GM18873 (cell line): ENCODE measurements around the gene DPH6.
A peak's percentile ranks its signal among the peaks of the same experiment; 100 is the strongest.

Source experiments
- ATAC-seq: cut with Tn5 transposase; IDR thresholded peaks from one replicate; pipeline ENCODE4 v1.9.1; 2021; ENCODE audit warnings: mild to moderate bottlenecking, moderate library complexity, moderate number of reproducible peaks; ENCODE audit not compliant: unreplicated experiment, low FRiP score

The DPH6 gene

DNA sequence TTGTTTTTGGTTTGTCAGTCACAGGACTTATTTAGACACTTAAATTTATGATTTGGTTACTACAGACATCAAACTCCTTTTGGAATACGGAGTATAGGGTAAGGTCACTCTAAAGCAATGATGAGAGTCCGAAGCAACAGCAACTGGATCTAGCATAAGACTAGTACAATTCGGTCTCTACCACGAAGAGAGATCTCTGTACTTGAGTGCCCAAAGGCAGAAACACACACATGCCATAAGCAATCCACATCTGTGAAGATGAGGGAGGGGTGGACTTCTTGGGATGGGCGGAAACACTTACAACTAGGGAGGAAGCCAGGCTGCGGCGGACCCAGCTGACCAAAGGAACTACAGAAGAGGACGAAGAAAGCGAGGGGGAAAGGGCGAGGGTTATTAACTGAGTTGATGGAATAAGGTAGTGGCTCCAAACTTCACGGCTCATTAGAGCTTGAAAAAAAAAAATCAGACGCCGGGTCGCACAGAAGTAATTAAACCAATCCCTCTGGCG is 595 bp downstream of the DPH6 start:
- ATAC-seq = peak; percentile 24

DNA sequence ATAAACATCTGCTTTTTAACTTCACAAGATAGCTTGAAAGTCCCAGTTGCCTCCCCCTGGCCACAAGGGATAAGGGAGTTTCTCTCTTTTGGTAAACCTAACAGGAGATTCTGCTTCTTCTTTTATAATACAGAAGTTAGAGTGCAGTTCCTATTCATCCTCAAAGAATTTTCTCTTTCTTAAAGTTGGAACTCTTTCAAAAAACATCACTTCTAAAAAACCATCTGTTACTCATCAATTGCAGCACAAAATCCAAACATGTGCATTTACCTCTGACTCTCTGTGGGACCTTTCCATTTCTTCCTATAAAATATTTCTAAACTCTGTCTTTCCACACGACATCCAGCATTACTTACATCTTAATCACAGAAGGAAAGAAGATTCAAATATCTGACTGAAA is 5.1 kb downstream of the DPH6 start:
- no peak for ATAC-seq

DNA sequence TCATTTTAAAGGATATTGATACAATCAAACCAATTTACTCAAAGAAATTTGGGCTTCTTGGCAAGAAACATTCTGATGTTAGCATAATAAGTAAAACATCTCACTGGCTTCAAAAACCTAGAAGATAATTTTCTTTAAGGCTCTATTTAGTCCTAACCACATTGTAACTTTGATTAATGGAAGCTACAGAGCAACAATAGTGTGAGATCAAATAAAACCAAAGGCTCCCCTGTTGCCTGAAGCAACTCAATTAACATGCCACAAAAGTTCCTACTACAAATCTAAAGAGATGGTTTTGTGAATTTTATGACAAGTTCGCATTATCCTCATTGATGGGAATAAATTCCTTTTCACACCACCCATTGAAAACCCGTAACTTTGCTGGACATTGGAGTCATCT is 5.9 kb downstream of the DPH6 start:
- ATAC-seq = no peak

DNA sequence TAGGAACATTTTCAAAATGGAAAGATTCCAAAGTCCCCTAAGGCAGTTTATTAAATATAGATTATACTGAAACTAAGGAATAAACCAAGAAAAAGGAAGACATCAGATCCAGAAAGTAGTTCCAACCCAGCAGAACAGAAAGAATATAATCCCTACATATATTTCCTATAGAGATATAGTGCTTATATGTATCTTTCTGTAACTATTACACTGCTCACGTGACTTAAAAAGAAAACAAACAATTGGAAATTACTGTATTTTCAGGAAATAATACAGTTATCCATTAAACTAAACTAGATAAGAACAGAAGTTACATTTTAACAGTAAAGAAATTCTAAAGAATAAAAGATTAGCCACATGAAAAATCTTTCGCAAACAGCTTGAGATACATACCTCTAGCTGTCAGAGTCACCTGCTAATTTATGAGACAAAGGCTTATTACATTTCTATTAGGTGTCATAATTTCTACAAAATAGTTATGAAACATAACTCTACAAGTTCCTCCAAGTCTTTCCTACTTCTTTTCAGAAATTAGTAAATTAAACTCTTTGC is 10.5 kb downstream of the DPH6 start:
- no peak for ATAC-seq

DNA sequence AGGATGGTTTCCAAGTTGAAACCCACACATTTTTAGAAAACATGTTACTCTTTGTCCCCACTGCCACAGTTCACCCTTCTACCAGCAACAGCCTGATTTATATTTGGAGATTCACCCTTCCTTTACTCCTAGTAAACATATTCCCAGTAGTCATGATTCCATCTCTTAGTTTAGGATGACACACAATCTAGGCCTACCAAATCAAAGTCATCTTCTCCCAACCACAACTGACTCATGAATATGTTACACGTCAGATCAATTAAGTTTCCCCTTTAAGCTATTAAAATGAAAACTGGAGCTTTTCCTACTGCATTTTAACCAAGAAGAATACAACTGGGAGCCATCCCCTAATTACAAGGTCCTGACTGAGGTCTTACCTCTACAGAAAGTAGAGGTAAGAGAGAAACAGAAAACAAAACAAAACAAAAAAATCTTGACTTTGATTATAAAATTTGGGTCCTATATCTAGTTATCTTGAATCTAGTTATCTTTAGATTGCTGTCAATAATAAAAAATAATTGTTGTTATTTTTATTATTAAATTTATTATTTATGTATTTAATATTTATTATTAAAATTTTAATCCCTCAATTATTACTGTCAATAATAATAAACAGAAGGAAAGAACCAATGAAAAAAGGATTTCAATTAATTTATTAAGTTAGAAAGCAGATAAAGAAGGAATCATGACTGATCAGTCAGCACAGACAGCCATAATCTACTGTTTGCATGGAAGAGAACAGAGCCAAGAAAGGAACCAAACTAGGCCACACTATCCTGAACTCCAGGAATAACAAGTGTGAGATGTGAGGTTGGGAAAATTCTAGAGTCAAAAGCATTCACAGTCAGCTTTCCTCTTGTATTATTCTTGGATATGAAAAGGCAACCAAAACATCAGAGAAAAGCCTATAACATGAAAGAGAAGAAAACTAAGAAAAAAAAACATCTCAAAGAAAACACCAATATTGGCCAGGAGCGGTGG is 12.5 kb downstream of the DPH6 start:
- ATAC-seq = no peak

DNA sequence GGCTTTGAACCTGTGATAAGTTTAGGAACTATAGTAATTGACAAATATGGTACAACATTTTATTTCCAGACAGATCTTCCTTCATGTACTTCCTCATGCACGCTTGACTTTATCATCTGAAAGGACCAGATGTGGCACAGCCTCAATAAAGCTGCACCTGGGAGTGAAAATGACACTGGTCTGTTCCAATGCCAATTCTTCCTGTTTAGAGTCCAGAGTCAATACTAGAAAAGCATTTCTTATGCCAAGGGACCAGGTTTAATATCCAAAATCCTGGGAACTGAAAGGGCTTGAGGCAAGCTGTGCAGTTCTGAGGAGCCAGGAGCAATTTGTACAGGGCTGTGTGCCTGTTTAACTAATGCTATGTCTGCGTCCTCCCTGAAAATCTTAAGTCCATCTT is 15.3 kb downstream of the DPH6 start:
- no peak for ATAC-seq

DNA sequence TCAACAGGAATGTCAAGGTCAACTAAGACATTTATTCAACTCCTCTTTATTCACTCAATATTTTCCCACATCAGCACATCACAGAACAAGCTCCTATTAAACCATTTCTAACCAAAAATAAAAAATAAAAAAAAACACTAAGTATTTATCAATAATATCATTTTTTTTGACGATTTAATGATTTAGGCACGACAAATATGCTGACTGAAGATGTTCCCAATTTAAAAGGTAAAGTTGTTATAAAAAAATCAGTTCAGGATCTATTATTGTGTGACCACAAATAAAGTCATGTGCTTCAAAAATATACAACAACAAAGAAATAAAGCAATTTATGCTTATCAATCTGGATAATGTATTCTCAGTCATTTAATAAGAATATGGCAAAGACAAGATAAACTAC is 16.2 kb downstream of the DPH6 start:
- ATAC-seq = no peak

DNA sequence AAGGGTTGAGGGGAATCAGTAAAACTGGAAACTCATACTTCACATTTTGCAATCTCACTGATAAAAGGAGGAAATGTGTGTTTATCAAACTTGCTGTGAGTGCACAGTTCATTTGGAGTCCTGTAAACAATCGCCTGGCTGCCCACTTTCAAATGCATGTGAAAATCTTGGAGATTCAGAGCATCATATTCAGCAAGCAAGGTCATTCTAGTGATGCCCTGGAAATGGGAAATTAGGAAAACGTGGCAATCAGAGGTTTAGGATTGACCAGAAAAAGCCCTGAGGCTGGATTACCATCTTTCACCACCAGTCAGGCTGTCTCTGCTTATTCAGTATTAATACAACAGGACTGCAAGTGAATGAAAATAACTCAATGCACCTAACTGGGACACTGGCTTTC is 23.9 kb downstream of the DPH6 start:
- ATAC-seq = no peak

DNA sequence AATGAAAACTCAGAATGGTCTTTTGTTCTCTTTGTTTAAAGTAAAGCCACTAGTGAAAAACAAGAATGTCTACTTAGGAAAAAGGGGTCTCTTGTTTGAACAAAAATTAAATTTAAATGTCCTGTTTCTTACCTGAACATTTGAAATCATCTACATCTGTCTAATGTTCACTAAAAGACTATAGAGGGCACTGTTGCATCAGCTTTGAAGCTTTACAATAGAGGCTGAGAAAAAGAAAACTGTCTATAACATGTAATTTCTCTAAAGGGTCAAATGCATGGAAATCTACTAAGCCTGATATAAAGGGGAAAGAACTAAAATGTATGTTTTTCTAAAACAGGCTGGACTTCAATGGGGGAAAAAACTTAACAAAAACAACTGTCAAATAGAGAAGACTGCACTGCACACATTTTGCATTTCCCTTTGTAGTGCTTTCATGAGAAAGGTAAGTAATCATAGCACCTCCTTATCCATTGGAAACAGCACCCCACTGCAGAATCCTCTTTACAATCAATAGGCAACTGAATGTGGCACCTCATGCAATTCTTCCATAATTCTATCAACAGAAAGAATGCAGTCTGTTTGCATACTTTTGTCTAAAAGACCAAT is 26.3 kb downstream of the DPH6 start:
- no peak for ATAC-seq

DNA sequence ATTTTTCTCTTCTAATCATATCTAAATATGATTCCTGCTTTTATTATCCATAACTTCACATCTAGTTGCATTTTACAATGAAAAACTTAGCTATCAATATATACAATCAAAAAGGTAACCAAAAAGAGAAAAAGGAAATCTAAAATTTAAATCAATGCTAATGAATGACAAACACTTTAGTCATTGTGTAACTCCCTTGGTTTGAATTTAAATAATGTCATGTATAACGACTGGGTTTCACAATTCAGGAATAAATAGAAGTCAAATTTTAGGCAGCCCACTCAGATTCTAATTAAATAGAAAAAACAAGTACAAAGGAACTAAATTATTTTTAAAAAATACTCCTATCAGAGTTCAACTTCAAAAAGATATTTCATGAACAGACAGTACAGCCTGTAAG is 26.9 kb downstream of the DPH6 start:
- no peak for ATAC-seq

DNA sequence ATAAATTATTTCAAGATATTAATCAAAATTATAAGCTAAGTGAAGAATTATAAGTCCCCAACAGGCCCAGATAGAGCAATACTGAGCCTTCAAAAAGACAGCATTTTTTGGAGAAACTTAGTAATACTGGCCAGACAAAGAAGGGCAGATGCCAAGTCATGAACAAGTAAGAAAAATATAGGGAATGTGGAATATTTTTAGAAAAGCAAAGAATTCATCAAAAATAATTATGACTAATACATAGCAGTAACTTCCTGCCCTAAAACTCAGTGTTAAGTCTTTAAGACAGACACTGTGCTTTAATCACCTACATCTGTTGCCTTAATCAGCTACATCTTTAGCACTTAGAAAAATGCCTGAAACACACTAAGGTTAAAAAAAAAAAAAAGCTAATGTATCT is 31.2 kb downstream of the DPH6 start:
- ATAC-seq = no peak

DNA sequence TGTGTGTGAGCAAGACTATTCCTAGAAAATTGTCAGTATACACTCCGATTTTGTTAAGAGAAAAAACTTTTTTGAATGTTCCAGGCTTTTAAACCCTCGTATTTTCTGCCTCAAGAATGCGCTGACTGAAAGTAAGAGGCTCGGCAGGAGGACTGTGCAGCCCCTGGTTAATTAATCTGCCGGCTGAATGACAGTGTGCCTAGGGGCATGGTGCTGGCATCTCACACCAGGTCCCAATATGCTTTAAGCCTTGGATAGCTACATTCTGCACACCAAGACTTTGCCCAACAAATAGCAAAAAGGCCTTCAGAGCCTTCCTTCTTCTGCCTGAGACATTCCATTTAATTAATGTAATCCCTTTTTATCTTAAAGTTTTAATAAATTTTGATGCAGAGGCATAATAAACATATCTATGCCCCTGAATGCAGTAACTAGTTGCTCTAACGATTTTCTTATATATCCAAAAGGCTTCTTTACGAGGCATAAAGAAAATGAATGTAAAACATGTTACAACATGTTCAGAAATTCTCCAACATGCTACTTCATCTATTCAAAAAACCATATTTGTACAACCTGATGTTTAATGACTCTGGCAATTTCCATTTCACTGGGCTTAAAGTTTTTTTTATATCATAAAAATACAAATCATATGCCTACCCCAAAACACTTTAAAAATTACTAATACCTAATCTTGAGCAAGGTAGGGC is 37.9 kb downstream of the DPH6 start:
- no peak for ATAC-seq

DNA sequence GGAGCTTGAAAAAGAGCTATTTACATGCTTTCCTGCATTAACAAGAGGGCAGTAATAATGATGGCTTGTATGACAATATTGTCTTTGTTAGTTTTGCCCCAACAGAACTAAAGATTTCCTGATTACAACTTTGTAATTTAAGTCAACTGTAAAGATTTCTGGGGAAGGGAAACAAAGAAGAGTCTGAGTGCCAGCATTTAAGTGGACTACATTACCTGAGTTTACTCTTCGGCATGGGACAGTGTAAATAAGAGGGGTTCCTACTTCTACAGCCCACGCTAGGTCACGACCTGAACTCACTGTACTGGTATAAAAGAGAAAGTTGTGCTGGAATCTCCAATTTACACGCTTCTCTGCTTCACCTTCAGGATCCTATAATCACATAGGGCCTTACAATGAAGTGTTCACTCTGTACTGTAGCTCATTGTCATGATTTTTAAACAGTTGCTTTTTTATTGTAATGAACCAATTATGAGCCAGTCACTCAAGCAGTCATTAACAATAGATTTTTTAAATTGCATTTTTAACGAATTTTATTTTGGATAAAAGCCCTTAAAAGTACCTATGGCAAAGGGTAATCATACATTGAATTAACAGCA is 39.6 kb downstream of the DPH6 start:
- no peak for ATAC-seq

DNA sequence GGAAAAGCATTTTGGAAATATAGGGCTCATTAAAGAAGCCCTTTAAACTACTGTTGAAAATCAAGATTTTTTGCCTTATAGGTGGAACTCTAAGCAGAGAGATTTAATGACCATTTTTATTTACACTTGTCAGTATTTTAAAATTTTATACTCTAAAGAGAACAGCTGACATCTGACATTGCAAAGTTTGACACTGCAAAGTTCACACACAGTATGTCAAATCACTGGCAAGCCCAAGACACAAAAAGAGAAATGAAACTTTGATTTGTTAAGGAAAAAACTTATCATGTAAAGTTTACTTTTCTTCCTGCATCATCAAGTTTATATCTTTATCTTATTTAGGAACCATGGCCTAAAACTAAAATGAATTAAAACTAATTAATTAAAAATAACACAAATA is 40.2 kb downstream of the DPH6 start:
- ATAC-seq = no peak

DNA sequence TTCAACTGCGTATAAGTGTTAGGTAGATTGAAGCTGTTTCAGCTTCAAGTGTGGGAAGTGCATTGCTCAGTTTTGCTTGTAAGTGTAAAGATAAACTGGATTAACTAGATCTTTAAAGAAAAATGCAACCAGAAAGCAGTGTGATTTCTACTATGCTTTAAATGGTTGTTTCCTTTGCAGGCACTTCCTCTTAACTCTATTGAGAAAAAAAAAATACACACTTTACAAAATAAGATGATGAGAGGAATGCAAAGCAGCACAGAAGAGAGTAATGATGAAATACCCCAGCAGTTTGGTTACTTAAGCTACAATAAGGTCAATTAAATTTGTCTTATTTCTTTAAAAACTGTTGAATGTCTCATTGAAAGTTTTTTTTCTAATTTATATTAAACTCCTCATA is 40.8 kb downstream of the DPH6 start:
- ATAC-seq = no peak

DNA sequence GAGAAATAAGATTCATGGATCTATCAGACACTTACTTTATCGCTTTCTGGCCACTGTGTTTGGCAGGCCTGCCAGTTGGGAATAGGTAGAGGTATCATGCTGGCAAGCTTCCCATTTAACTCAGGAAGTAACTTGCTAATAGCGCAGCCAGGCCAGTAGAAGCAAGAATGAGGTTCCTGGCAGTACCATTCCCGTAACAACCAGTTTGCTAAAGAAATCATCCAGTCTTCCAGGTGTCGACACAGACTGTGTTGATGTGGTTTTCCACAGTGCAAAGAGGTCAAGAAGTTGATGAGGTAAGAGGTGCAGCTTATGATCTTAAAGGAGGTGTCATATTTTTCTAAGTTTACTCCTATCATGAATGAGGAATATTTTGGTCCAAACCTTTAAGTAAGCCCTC is 46.2 kb downstream of the DPH6 start:
- ATAC-seq = no peak

DNA sequence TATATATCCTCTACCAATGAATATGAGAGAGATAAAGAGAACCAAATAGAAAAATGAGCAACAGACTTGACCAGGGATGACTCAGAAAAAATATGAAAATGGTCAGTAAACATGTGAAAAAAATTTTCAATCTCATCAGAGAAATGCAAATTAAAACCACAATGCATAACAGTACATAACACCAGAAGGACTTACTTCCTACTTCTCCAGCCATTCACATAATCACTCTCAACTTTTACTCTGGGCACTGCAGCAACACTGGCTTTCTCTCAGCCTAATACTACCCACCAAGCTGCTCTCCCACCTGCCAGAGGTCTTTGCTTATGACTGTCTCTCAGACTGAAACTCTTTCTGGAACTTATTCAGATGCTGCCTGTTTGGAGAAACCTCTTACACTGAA is 49.4 kb downstream of the DPH6 start:
- peak; percentile 99 for ATAC-seq

DNA sequence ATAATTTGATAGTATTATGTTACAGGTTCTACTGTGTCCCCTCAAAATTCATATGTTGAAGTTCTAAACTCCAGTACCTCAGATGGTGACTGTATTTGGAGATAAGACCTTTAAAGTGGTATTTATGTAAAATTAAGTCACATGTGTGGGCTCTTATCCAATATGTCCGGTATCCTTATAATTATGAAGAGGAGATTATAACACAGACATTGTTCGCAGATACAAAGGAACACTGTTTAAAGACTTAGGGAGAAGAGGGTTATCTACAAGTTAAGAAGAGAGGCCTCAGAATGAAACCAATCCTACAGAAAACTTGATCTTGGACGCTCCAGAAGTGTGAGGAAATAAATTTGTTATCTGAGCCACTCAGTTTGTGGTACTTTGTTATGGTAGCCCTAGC is 50.9 kb downstream of the DPH6 start:
- no peak for ATAC-seq

DNA sequence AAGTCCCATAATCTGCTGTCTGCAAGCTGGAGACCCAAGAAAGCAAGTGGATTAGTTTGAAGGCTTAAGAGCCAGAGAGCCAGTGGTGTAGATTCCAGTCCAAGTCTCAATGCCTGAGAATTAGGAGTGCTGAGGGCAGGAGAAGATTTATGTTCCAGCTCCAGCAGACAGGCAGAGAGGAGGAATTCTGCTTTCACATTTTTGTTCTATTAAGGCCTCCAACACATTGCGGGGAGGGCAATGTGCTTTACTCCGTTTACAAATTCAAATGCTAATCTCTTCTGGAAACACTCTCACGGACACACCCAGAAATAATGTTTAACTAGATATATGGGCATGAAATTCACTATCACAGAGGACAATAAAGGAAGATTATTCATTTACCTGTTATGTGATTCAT is 54.0 kb downstream of the DPH6 start:
- no peak for ATAC-seq

DNA sequence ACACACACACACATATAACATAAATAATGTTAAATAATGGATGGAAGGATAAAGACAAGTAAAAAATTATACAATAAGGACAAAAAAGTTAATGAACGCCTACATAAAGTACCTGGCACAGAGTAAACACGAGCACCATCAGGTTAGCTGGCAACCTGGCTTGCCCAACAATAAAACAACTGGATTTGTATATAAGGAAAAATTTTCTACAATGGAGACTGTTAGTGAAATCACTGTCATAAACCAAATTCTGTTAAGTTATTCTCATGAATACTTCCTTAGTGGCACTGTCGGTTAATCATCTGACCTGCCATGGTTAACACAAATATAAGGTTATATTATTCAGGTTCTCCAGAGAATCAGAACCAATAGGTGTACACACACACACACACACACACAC is 54.8 kb downstream of the DPH6 start:
- ATAC-seq = no peak

DNA sequence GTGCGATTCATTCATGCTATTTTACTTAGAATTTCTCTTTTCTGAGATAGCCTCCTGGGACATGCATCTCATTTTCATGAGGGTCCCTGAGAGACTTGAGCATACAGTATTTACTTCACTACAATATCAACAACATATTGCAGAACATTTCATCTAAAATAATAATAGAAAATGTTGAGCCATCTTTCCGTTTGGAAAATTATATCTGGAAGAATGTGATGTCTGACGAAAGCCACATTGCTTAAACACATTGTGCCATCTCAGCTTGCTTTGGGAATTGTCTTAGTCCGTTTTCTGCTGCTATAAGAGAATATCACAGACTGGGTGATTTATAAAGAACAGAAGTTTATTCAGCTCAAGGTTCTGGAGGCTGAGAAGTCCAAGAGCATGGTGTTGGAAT is 55.5 kb downstream of the DPH6 start:
- no peak for ATAC-seq
